Measurements from ENCODE around the gene NEK8.
"Not testable (repeated sequence)": the region's sequence is repeated elsewhere in the genome, so short reads cannot be mapped to it uniquely, and the experiment has no call there.

NEK8 gene

DNA sequence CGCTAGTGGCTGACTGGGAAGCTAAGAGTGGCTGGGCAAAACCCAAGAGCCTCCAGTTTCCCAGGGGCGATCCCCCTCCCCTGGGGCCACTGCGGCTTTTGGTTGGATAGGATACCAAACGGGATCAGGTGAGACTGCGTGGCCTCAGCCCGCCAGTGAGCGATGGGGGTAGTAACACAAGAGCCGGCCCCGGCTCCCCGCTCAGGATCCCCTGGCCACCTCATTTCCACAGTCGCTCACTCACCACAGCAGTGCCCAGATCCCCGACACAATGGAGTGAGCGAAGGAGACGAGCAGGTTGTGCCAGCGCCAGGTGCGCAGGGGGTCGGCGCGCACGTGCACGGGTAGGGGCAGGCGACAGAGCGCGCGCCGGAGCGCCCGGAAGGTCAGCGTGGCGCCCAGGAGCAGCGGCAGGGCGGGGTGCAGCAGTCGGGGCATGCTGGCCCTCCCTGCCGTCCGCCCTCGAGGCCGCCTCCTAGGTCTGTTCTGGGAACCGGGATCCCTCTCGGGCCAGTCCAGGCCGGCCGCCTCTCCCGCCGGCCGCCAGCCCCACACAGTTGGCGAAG lies 2.8 kb upstream of the NEK8 start:
- no peak for DNase-seq (ENCODE audit: low read depth)

DNA sequence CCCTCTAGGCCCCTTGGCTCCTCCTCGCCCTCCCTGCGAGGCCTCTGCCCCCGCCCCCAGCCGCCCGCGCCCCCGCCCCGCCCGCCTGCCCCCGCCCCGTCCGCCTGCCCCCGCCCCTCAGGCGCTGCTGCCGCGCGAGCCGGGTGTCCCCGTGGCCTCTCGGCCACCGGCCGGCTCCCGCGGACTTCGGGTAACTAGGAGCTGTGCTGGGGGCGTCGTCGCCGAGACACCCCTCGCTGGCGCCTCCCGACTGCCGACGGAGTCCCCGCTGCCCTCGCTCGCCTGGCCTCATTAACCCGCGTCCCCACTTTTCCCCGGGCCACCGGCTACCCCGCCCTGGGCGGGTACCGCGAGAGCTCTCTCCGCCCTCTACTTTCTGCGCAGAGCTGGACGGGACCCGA lies 2.4 kb upstream of the NEK8 start, which contains the start of gene TLCD1:
TSS of gene TLCD1 (minus strand) at position 8 of the 401 bp plus-strand sequence. CDS start 136 bp downstream, outside the sequence.
- DNase-seq (ENCODE audit: low read depth) = no peak

DNA sequence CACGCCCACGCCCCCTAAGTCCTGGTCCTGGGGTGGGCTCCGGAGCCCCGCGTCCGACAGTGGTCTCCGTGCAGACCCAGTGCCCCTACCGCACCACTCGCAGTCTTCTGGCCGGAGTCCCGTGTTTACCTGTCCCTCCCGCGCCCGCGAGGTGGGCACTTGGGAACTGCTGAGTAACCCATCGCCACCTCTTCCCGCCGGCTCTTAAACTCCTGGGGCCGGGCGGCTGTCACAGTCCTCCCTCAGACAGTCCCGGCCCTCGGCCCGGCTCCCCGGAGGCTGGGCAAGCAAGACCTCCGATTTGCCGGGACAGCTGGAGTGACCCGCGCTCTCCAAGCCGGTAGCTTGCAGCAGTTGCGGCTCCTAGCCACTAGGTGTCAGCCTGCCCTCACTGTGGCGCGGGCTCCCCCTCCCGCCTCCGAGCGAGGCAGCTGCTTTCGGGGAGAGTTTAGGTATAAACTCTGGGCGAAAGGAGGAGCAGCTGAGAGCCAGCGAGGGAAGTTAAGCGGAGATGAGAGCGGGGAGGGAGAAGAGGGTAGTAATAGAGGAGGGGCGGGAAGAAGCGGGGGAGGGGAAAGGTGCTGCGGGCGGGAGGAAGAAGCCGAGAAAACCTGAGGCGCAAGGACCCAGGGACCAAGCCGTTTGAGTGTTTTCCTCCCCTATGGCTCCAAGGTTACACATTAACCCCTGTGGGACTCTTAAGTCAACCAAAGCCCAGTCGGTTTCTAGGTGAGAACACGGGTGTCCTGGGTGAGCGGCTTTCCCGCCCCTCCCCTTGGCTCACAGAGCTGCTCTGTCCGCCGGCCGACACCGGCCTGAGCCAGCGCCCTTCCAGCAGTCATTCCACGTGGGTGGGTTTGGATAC lies 1.7 kb upstream of the NEK8 start:
- DNase-seq (ENCODE audit: low read depth) = peak; percentile 79

DNA sequence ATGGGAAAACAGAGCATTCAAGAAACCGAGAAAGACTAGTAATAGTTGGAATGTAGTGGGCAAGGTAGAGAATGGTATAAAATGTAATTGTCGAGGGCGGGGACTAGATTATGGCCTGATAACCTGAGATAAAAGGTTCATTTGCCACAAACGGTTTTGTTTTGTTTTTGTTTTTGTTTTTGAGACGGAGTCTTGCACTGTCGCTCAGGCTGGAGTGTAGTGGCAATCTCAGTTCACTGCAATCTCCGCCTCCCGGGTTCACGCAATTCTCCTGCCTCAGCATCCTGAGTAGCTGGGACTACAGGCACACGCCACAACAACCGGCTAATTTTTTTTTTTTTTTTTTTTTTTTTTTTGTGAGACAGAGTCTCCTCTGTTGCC lies 1.4 kb downstream of the NEK8 start:
- DNase-seq (ENCODE audit: low read depth) = no peak

DNA sequence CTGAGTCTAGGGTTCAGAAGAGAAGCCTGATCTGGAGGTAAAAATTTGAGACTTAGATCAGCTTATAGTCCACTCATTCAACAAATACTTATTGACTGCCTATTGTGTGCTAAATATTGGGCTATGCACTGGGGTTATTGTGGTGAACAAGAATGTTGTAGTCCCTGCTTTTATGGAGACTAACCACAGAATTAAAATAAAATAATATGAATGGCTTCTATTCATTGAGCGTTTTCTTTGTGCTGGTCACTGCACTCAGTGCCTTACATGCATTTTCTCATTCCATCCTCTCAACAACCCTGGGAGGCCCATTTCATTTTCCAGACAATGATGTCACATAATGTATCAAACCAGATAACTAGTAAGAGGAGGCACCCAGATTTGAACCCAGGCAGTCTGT lies 4.8 kb downstream of the NEK8 start:
- DNase-seq (ENCODE audit: low read depth) = no peak

DNA sequence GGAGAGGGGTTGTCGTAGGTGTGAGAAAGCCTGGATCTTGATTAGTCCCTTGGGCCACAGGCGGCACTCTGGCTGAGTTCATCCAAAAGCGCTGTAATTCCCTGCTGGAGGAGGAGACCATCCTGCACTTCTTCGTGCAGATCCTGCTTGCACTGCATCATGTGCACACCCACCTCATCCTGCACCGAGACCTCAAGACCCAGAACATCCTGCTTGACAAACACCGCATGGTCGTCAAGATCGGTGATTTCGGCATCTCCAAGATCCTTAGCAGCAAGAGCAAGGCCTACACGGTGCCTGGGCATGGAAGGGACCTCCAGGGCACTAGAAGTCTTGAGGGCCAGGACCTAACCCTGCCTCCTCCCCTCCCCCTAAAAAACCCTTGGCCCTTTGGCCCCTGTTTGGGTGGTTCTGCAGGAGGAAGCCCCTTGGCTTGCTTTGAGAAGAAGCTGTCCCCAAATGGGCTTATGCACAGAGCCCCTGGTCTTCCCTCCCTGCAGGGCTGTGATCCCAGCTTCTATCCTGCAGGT lies 6.2 kb downstream of the NEK8 start:
- no peak for DNase-seq (ENCODE audit: low read depth)

DNA sequence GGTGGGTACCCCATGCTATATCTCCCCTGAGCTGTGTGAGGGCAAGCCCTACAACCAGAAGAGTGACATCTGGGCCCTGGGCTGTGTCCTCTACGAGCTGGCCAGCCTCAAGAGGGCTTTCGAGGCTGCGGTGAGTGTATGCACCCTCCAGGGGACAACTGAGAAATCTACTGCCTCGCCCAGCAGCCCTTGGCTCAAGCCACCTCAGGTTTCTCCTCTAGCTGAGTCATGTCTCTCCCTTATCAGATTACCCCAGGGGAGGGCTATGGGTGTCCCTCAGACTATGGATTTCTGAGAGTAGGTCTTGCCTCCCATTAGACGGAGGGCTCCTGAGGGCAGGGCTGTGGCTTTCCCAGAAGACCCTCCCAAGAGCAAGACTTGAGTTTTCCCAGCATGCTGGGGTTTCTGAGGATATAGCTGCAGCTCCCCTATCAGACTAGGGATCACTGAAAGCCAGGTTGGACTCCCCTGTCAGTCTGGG lies 6.7 kb downstream of the NEK8 start:
- DNase-seq (ENCODE audit: low read depth) = no peak

DNA sequence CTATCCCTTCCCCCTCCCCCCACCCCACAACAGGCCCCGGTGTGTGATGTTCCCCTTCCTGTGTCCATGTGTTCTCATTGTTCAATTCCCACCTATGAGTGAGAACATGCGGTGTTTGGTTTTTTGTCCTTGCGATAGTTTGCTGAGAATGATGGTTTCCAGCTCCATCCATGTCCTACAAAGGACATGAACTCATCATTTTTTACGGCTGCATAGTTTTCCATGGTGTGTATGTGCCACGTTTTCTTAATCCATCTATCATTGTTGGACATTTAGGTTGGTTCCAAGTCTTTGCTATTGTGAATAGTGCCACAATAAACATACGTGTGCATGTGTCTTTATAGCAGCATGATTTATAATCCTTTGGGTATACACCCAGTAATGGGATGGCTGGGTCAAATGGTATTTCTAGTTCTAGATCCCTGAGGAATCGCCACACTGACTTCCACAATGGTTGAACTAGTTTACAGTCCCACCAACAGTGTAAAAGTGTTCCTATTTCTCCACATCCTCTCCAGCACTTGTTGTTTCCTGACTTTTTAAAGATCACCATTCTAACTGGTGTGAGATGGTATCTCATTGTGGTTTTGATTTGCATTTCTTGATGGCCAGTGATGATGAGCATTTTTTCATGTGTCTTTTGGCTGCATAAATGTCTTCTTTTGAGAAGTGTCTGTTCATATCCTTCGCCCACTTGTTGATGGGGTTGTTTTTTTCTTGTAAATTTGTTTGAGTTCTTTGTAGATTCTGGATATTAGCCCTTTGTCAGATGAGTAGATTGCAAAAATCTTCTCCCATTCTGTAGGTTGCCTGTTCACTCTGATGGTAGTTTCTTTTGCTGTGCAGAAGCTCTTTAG lies 7.6 kb downstream of the NEK8 start:
- not testable (repeated sequence) for DNase-seq (ENCODE audit: low read depth)

DNA sequence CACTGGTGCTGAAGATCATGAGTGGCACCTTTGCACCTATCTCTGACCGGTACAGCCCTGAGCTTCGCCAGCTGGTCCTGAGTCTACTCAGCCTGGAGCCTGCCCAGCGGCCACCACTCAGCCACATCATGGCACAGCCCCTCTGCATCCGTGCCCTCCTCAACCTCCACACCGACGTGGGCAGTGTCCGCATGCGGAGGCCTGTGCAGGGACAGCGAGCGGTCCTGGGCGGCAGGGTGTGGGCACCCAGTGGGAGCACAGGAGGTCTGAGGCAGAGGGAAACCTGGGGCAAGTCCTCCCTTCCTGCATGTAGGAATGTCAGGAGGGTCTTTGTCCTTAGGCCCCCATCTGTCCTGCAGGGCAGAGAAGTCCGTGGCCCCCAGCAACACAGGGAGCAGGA lies 8.7 kb downstream of the NEK8 start:
- no peak for DNase-seq (ENCODE audit: low read depth)

DNA sequence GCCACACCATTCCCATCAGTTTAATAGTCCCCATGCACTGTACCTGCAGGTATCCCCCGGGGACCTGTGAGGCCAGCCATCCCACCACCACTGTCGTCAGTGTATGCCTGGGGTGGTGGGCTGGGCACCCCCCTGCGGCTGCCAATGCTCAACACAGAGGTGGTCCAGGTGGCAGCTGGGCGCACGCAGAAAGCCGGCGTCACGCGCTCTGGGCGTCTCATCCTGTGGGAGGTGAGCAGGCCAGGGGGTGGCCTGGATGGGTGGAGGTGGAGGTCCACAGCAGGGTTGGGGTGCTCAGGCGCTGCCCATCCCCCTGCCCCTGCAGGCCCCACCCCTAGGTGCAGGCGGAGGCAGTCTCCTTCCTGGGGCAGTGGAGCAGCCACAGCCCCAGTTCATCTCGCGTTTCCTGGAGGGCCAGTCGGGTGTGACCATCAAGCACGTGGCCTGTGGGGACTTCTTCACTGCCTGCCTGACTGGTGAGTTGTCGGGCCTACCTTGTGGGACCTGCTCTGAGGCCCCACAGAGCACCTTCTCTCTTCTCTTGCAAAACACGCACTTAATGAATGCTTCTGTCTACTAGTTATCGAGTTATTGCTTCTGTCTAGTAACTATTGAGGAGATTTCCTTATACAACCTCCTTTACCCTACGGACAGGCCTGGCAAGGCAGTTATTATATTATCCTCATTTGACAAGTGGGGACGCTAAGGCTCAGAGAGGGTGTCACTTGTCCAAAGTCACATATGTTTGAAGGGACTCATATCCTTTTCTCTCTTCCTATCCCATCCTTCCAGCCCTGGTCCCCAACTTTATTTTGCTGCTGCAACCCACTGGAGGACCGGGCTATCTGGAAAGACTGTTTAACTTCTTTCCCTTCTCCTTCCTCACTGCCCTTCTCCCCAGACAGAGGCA lies 9.4 kb downstream of the NEK8 start:
- no peak for DNase-seq (ENCODE audit: low read depth)

DNA sequence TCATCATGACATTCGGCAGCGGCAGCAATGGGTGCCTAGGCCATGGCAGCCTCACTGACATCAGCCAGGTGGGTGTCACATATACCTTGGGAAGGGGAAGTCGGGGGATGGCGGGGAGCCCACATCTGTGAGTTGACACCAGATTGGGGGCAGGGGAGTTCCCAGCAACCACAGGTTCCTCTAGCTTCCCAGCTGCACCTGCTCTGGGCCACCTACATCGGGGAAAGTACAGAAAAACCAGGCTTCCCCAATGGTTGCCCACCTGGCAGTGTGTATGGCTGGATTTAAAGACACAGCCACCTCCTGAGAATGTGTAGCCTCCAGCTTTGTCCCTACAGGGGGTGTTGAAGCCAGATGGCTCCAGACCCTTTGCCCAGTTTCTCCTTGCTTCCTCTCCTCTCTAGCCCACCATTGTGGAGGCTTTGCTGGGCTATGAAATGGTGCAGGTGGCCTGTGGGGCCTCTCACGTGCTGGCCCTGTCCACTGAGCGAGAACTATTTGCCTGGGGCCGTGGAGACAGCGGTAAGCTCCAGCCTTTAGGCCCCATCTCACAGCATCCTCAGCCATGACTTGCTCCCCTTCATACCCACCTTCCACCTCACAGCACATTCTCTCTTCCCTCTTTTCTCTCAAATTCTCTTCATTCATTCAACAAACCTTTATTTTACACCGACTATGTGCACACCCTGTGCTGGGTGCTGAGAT lies 10.2 kb downstream of the NEK8 start:
- DNase-seq (ENCODE audit: low read depth) = no peak

DNA sequence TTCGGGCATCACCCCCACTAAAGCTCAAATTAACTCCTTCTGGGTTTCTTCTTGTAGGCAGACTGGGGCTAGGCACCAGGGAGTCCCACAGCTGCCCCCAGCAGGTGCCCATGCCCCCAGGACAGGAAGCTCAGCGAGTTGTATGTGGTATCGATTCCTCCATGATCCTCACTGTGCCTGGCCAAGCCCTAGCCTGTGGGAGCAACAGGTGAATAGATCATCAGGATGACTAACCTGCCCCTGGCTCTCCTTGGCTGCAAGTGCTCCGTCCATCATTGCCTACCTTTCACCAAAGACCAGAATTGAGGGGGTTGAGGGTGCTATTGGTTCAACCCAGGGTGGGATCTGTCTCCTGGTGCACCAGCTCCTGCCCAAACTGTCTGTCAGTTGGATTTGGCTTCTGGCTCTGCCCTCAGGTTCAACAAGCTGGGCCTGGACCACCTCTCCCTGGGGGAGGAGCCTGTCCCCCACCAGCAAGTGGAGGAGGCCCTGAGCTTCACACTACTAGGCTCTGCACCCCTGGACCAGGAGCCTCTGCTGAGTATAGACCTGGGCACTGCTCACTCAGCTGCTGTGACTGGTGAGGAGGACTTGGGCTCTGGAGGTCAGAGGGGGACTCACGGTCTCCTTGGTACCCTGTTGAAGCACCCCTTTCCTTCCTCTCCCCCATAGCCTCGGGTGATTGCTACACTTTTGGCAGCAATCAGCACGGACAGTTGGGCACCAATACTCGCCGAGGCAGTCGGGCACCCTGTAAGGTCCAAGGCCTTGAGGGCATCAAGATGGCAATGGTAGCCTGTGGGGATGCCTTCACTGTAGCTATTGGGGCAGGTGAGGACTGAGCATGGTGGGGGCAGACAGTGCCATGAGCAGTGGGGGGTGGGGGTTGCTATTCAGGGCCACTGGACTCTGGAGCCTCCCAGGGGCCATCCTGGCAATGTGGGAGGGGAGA lies 12.1 kb downstream of the NEK8 start:
- DNase-seq (ENCODE audit: low read depth) = no peak

DNA sequence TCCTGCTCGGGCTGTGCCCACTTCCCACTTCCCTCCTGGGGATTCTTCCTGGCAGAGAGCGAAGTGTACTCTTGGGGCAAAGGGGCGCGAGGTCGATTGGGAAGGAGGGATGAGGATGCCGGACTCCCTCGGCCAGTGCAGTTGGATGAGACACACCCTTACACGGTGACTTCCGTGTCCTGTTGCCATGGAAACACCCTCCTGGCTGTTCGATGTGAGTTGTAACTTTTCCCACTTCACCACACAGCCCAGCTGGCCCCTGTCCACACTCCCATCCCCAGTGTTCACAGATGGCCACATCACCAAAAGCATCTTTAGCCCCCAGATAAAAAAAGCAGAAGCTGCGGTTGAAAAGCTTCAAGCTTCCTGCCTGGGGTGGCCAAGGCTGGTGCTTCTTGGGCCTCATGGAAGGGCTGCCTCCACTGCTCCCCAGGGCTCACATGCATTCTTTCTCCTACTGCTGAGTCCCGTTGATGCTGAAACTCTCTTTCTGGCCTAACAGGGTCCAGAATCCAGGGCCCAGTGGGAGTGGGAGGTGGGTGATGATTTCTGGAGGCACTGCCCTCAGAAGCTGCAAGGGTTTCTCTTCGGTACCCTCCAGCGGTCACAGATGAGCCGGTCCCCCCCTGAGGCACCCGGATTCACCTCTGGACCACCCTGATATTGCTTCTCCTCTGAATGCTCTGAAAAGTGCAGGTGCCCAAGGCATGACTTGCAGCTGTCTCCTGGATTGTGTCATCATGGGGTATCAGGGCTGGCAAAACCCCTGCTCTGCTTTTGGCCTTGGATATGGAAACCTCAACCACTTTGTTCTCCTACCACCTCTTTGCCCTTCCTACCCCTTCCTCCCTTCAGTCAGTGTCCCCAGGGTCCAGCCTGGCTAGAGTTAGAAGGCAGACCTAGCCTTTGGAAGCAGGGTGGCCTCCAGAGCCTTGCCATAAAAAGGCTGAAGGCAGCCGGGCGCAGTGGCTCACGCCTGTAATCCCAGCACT lies 13.1 kb downstream of the NEK8 start:
- DNase-seq (ENCODE audit: low read depth) = no peak

DNA sequence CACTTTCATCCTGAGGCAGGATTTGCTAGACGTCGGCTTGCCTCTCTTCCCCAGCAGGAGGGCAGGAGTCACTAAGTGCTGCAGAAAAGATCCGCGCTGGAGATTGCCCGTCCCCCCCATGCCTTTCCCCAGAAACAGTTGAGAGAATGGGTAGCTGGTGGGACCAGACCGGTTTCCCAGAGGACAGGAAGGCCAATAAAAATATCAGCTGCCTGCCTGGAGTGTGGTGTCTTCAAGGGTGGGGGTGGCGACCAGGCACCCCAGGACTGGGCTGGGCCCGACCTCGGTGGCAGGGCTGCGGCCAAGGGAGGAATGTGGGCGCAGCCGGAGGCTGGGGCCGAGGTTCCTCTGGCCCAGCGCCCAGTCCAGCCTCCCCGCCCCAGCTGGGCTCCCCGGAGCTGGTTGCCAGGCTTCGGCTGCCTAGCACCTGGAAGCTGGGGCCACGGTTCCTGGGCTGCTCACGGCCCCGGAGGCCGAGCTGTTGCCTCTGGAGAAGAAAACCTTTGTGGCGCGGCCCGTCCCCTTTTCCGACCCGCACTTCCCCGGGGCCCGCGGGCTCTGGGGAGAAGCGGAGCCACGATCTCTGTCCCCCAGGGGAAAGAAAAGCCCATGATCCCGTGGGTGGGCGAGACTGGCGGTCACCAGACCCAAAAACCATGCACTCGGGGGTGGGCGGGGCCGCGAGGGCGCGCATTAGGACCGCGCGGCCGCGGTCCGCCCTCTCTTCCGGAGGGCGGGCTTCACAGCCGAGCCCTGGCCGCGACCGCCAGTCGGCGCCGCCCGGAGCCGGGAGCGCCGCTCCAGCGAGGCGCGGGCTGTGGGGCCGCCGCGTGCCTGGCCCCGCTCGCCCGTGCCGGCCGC lies 14.9 kb downstream of the NEK8 start, which contains the start of gene TRAF4:
TSS of gene TRAF4 (plus strand) at position 769 of the 861 bp plus-strand sequence. CDS start 102 bp downstream, outside the sequence.
- peak; percentile 78 for DNase-seq (ENCODE audit: low read depth)

DNA sequence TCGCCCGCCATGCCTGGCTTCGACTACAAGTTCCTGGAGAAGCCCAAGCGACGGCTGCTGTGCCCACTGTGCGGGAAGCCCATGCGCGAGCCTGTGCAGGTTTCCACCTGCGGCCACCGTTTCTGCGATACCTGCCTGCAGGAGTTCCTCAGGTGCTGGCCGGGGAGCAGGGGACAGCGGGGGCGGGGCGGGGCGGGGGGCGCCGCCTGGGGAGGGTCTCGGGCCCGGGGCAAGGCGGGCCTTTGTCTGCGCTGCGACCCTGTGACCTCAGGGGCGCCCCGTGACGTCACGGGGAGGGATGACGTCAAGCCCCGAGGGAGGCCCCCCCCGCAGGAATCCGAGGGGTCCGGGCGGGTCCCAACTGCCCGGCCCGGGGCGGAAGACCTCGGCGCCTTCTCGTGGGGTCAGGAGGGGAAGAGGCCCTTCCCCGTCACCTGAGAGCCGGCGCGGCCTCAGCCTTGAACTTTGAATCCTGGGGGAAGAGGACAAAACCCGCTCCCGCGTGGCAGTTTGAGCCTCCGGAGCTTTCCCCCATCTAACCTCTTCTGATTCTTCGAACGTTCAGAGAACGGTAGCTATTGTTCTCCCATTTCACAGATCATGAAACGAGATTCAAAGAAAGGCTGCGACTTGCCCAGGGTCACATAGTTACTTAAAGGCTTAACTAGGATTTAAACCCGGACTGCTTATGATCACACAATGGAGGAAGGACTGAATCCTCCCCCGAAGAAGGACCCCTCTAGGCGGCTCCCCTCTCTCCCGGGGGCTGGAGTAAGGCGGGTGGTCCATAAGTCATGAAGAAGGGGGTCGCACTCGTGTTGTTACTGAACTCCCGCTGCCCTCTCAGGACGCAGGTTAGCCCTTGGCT lies 15.8 kb downstream of the NEK8 start:
- DNase-seq (ENCODE audit: low read depth) = no peak

All from non-pigmented ciliary epithelial cell (primary cell).